Mesenchymal stem cell (in vitro differentiated cells and primary cell): Measurements from ENCODE around the gene ZFYVE28.

ENCODE experiments used
- DNase-seq: peaks from one replicate; pipeline ENCODE4 v3.0.0-alpha.2; 2013
- H2AFZ ChIP-seq: one replicate; pipeline ENCODE4 v1.6.1; 2013; ENCODE audit warnings: low read depth, mild to moderate bottlenecking, control low read depth, inconsistent platforms, low read length, moderate library complexity
- H2AK5ac ChIP-seq: 2 replicates; pipeline ENCODE4 v1.6.1; 2013; ENCODE audit warnings: low read length, moderate library complexity, mild to moderate bottlenecking, inconsistent platforms; ENCODE audit not compliant: severe bottlenecking
- H2BK120ac ChIP-seq: one replicate; pipeline ENCODE4 v1.6.1; 2013; ENCODE audit warnings: low read depth, mild to moderate bottlenecking, inconsistent platforms, low read length, moderate library complexity
- H2BK12ac ChIP-seq, 2 experiments: one replicate each; pipeline ENCODE4 v1.6.1; 2013; ENCODE audit warnings: inconsistent platforms in 2 of 2, low read length in 2 of 2, mild to moderate bottlenecking in 2 of 2, moderate library complexity in 2 of 2, control low read depth in 1 of 2
- H2BK15ac ChIP-seq: one replicate; pipeline ENCODE4 v1.6.1; 2013; ENCODE audit warnings: mild to moderate bottlenecking, low read depth, inconsistent platforms; ENCODE audit not compliant: poor library complexity, severe bottlenecking
- H2BK5ac ChIP-seq: 2 replicates; pipeline ENCODE4 v1.6.1; 2013; ENCODE audit warnings: low read depth, mild to moderate bottlenecking, low read length, control low read depth, inconsistent platforms; ENCODE audit not compliant: poor library complexity, severe bottlenecking
- H3K14ac ChIP-seq, 2 experiments: one replicate each; pipeline ENCODE4 v1.6.1; 2013; ENCODE audit warnings: inconsistent platforms in 2 of 2, low read length in 2 of 2, control low read depth in 1 of 2, mild to moderate bottlenecking in 1 of 2, moderate library complexity in 1 of 2
- H3K18ac ChIP-seq, 2 experiments: one replicate each; pipeline ENCODE4 v1.6.1; 2013; ENCODE audit warnings: inconsistent platforms in 2 of 2, low read length in 2 of 2, control low read depth in 1 of 2, low read depth in 1 of 2, mild to moderate bottlenecking in 1 of 2
- H3K23ac ChIP-seq, 2 experiments: one replicate each; pipeline ENCODE4 v1.6.1; 2013; ENCODE audit warnings: inconsistent platforms in 2 of 2, low read length in 2 of 2, mild to moderate bottlenecking in 2 of 2, moderate library complexity in 2 of 2, control low read depth in 1 of 2
- H3K27ac ChIP-seq: 2 replicates; pipeline ENCODE4 v1.5.1; 2013; ENCODE audit warnings: mild to moderate bottlenecking, moderate library complexity, low read length, control low read depth, inconsistent platforms; ENCODE audit not compliant: poor library complexity, severe bottlenecking
- H3K27me3 ChIP-seq, 2 experiments: 2 replicates each; pipeline versions ENCODE4 v1.6.1 to v1.7.0; 2013; ENCODE audit warnings: low read length in 2 of 2, mild to moderate bottlenecking in 2 of 2, moderate library complexity in 2 of 2, control low read depth in 1 of 2, inconsistent platforms in 1 of 2; ENCODE audit not compliant: control insufficient read depth in 1 of 2, insufficient read depth in 1 of 2
- H3K36me3 ChIP-seq, 2 experiments: 2 replicates each; pipeline versions ENCODE4 v1.6.1 to v1.7.0; 2013; ENCODE audit warnings: low read length in 2 of 2, control low read depth in 1 of 2, inconsistent platforms in 1 of 2, low read depth in 1 of 2, mild to moderate bottlenecking in 1 of 2; ENCODE audit not compliant: insufficient read depth in 2 of 2, control insufficient read depth in 1 of 2
- H3K4ac ChIP-seq, 2 experiments: one replicate each; pipeline ENCODE4 v1.6.1; 2013; ENCODE audit warnings: inconsistent platforms in 2 of 2, low read length in 2 of 2, mild to moderate bottlenecking in 2 of 2, moderate library complexity in 2 of 2, control low read depth in 1 of 2, low read depth in 1 of 2
- H3K4me1 ChIP-seq: 2 replicates; pipeline ENCODE4 v1.6.1; 2013; ENCODE audit warnings: low read depth, low read length, control low read depth; ENCODE audit not compliant: control insufficient read depth, insufficient read depth
- H3K4me2 ChIP-seq: 2 replicates; pipeline ENCODE4 v1.6.1; 2013; ENCODE audit warnings: low read length, mild to moderate bottlenecking, inconsistent platforms; ENCODE audit not compliant: poor library complexity, severe bottlenecking
- H3K4me3 ChIP-seq, 2 experiments: 2 replicates each; pipeline versions ENCODE4 v1.5.1 to v1.7.0; 2013; ENCODE audit warnings: low read length in 2 of 2, mild to moderate bottlenecking in 2 of 2, control low read depth in 1 of 2, low read depth in 1 of 2; ENCODE audit not compliant: insufficient read depth in 1 of 2
- H3K79me1 ChIP-seq: replicated peaks from 2 replicates; pipeline ENCODE4 v1.6.1; 2013; ENCODE audit warnings: mild to moderate bottlenecking, control low read depth, low read length, inconsistent platforms; ENCODE audit not compliant: poor library complexity, severe bottlenecking
- H3K9ac ChIP-seq: 2 replicates; pipeline ENCODE4 v1.7.0; 2013; ENCODE audit warnings: mild to moderate bottlenecking, low read length, moderate library complexity
- H3K9me3 ChIP-seq: 2 replicates; pipeline ENCODE4 v1.7.0; 2013; ENCODE audit warnings: mild to moderate bottlenecking, low read length; ENCODE audit not compliant: control insufficient read depth
- H4K8ac ChIP-seq: one replicate; pipeline ENCODE4 v1.6.1; 2013; ENCODE audit warnings: inconsistent platforms, mild to moderate bottlenecking, low read length, moderate library complexity
- H4K91ac ChIP-seq: one replicate; pipeline ENCODE4 v1.6.1; 2013; ENCODE audit warnings: mild to moderate bottlenecking, low read length, inconsistent platforms
- WGBS: methylation state at CpG from one replicate; pipeline ENCODE4 v1.1.7; 2013; ENCODE audit warnings: mixed read lengths; 5-methylcytosine and 5-hydroxymethylcytosine counted together

ZFYVE28 gene

GRCh38 chr4:2395038-2395437, 23.4 kb downstream of the ZFYVE28 start:
- Histone ChIP-seq H2BK120ac (no peak overlapping the region), H3K27me3 (peaks cover 0 to 39% of the 10 kb centered on the region in 2 experiments), H2AK5ac (peak overlapping the region; percentile 17), H3K14ac (no peak overlapping the region), H2BK15ac (no peak overlapping the region), H3K4me1 (peaks cover 59% of the 10 kb centered on the region), H3K79me1 (peaks cover 16% of the 10 kb centered on the region), H3K36me3 (peaks cover 0 to 13% of the 10 kb centered on the region in 2 experiments), H3K4me2 (peak overlapping the region; percentile 19), H3K23ac (no peak overlapping the region), H3K18ac (no peak overlapping the region), H2BK12ac (no peak overlapping the region), H3K4ac (no peak overlapping the region), H3K9ac (no peak overlapping the region), H3K9me3 (no peaks in the 10 kb centered on the region), H4K8ac (no peak overlapping the region), H2AFZ (no peak overlapping the region), H3K27ac (peak overlapping the region; percentile 84), H3K4me3 (no peak overlapping the region), H4K91ac (no peak overlapping the region), H2BK5ac (no peak overlapping the region)
- DNase-seq, result no peak
- 75% methylated on average over 9 of the region's 9 CpGs for WGBS

- H2BK120ac ChIP-seq, result no peak overlapping the region
- H3K23ac ChIP-seq, result no peak overlapping the region
- no peaks in the 10 kb centered on the region for H3K9me3 ChIP-seq
- no peak overlapping the region for H3K18ac ChIP-seq
- peak overlapping the region; percentile 17 for H2AK5ac ChIP-seq
- WGBS, result 92% methylated on average over 17 of the region's 17 CpGs
- H3K4me2 ChIP-seq, result no peak overlapping the region
- no peak overlapping the region for H4K8ac ChIP-seq
- no peak for DNase-seq
- H2BK15ac ChIP-seq, result no peak overlapping the region
- peaks cover 0 to 42% of the 10 kb centered on the region in 2 experiments for H3K27me3 ChIP-seq
- no peak overlapping the region for H3K4me3 ChIP-seq
- no peak overlapping the region for H2BK12ac ChIP-seq
- H2BK5ac ChIP-seq, result no peak overlapping the region
- no peak overlapping the region for H3K9ac ChIP-seq
- H3K4ac ChIP-seq, result no peak overlapping the region
- no peak overlapping the region for H3K14ac ChIP-seq
- no peak overlapping the region for H2AFZ ChIP-seq
- H4K91ac ChIP-seq, result no peak overlapping the region
- H3K79me1 ChIP-seq, result peaks cover 17% of the 10 kb centered on the region
- peaks cover 59% of the 10 kb centered on the region for H3K4me1 ChIP-seq
- peaks cover 0 to 12% of the 10 kb centered on the region in 2 experiments for H3K36me3 ChIP-seq
- peak overlapping the region; percentile 84 for H3K27ac ChIP-seq
Measured at GRCh38 chr4:2394528-2394927, 23.9 kb downstream of the ZFYVE28 start.

GRCh38 chr4:2393353-2394270, 24.8 kb downstream of the ZFYVE28 start:
- no peak overlapping the region for H3K23ac ChIP-seq
- H3K4me3 ChIP-seq, result peak overlapping the region in 1 of 2 experiments; percentile 62
- H3K36me3 ChIP-seq, result peaks cover 0 to 11% of the 10 kb centered on the region in 2 experiments
- no peak overlapping the region for H2BK120ac ChIP-seq
- H2AK5ac ChIP-seq, result peak overlapping the region; percentile 55
- 32% methylated on average over 25 of the region's 28 CpGs for WGBS
- H3K14ac ChIP-seq, result no peak overlapping the region
- no peak overlapping the region for H2BK5ac ChIP-seq
- H4K8ac ChIP-seq, result peak overlapping the region; percentile 19
- H3K18ac ChIP-seq, result peak overlapping the region in 1 of 2 experiments; percentile 49
- H2BK15ac ChIP-seq, result no peak overlapping the region
- H2BK12ac ChIP-seq, result no peak overlapping the region
- H4K91ac ChIP-seq, result no peak overlapping the region
- DNase-seq, result peak; percentile 20
- H3K4me2 ChIP-seq, result peak overlapping the region; percentile 52
- H3K27ac ChIP-seq, result peak overlapping the region; percentile 34
- H3K9ac ChIP-seq, result peak overlapping the region; percentile 45
- H3K27me3 ChIP-seq, result peaks cover 0 to 44% of the 10 kb centered on the region in 2 experiments
- peaks cover 62% of the 10 kb centered on the region for H3K4me1 ChIP-seq
- H2AFZ ChIP-seq, result peak overlapping the region; percentile 36
- H3K9me3 ChIP-seq, result no peaks in the 10 kb centered on the region
- H3K4ac ChIP-seq, result no peak overlapping the region
- peaks cover 16% of the 10 kb centered on the region for H3K79me1 ChIP-seq

- Histone ChIP-seq H4K8ac (no peak overlapping the region), H3K79me1 (peaks cover 20% of the 10 kb centered on the region), H2BK15ac (no peak overlapping the region), H3K27me3 (peaks cover 0 to 51% of the 10 kb centered on the region in 2 experiments), H2AFZ (peak overlapping the region; percentile 18), H2BK12ac (no peak overlapping the region), H3K9me3 (no peaks in the 10 kb centered on the region), H3K4me1 (peaks cover 58% of the 10 kb centered on the region), H3K23ac (no peak overlapping the region), H2BK120ac (no peak overlapping the region), H3K36me3 (peaks cover 0 to 19% of the 10 kb centered on the region in 2 experiments), H3K18ac (no peak overlapping the region), H3K4me2 (no peak overlapping the region), H3K4me3 (no peak overlapping the region), H4K91ac (no peak overlapping the region), H2AK5ac (peak overlapping the region; percentile 42), H3K14ac (no peak overlapping the region), H3K27ac (peak overlapping the region; percentile 69), H3K4ac (no peak overlapping the region), H2BK5ac (peak overlapping the region; percentile 3), H3K9ac (no peak overlapping the region)
- no peak for DNase-seq
- 46% methylated on average over 18 of the region's 20 CpGs for WGBS
Measured at GRCh38 chr4:2390784-2391421, 27.5 kb downstream of the ZFYVE28 start.
